HG03571 (cell line): Measurements from ENCODE around the gene MAPK1IP1L.

Experiments
- ATAC-seq: cut with Tn5 transposase; IDR thresholded peaks from one replicate; pipeline ENCODE4 v1.9.1; 2021; ENCODE audit not compliant: unreplicated experiment

MAPK1IP1L gene

GRCh38 chr14:55094292-55095157, 43.1 kb downstream of the MAPK1IP1L start:
- no peak for ATAC-seq

- ATAC-seq: peak; percentile 63
These were observed 46.6 kb downstream of the MAPK1IP1L start for GRCh38 chr14:55097881-55098560.

GRCh38 chr14:55098561-55098898, 47.1 kb downstream of the MAPK1IP1L start:
- no peak for ATAC-seq

- no peak for ATAC-seq
These were observed 48.3 kb downstream of the MAPK1IP1L start for GRCh38 chr14:55099756-55100155.

GRCh38 chr14:55101698-55102097, 50.3 kb downstream of the MAPK1IP1L start:
- ATAC-seq: no peak

GRCh38 chr14:55102141-55102621, 50.7 kb downstream of the MAPK1IP1L start:
- ATAC-seq: peak; percentile 76

GRCh38 chr14:55103005-55103640, 51.7 kb downstream of the MAPK1IP1L start:
- ATAC-seq: no peak

- ATAC-seq: no peak
These were observed 52.8 kb downstream of the MAPK1IP1L start for GRCh38 chr14:55103971-55104954.

- no peak for ATAC-seq
These were observed 54.5 kb downstream of the MAPK1IP1L start for GRCh38 chr14:55105991-55106390.

GRCh38 chr14:55107766-55108554, 56.5 kb downstream of the MAPK1IP1L start:
- ATAC-seq: peak; percentile 48

GRCh38 chr14:55109836-55110235, 58.4 kb downstream of the MAPK1IP1L start:
- no peak for ATAC-seq

GRCh38 chr14:55111122-55111708, 59.8 kb downstream of the MAPK1IP1L start:
- no peak for ATAC-seq

- ATAC-seq: no peak
These were observed 63.3 kb downstream of the MAPK1IP1L start for GRCh38 chr14:55114720-55115119.

GRCh38 chr14:55115460-55115859, 64.0 kb downstream of the MAPK1IP1L start:
- ATAC-seq: no peak

- no peak for ATAC-seq
These were observed 64.4 kb downstream of the MAPK1IP1L start for GRCh38 chr14:55115861-55116245.

- no peak for ATAC-seq
These were observed 65.0 kb downstream of the MAPK1IP1L start for GRCh38 chr14:55116246-55117030.

- ATAC-seq: no peak
These were observed 66.5 kb downstream of the MAPK1IP1L start for GRCh38 chr14:55117803-55118441.

- no peak for ATAC-seq
These were observed 67.3 kb downstream of the MAPK1IP1L start for GRCh38 chr14:55118761-55119160.
